Hepatocyte (in vitro differentiated cells): ENCODE measurements around the gene SLC22A8.

Source experiments
- EZH2 ChIP-seq: fragments of 200-600 bp; sonication (generic); IDR thresholded peaks from 2 replicates; pipeline ENCODE4 v1.6.1; 2016; ENCODE audit warnings: antibody characterized with exemption, mild to moderate bottlenecking, borderline replicate concordance
- EZH2phosphoT487 ChIP-seq: fragments of 200-600 bp; sonication (generic); IDR thresholded peaks from one replicate; pipeline ENCODE4 v1.6.1; 2018; ENCODE audit warnings: antibody characterized with exemption, mild to moderate bottlenecking, low read depth, moderate library complexity; ENCODE audit not compliant: unreplicated experiment, severe bottlenecking
- TF ChIP-seq, protein P1 (sequence below): fragments of 200-600 bp; sonication (generic); IDR thresholded peaks from 2 replicates; pipeline ENCODE4 v1.5.1; 2016; ENCODE audit warnings: antibody characterized with exemption, mild to moderate bottlenecking; ENCODE audit not compliant: poor library complexity

DNA sequence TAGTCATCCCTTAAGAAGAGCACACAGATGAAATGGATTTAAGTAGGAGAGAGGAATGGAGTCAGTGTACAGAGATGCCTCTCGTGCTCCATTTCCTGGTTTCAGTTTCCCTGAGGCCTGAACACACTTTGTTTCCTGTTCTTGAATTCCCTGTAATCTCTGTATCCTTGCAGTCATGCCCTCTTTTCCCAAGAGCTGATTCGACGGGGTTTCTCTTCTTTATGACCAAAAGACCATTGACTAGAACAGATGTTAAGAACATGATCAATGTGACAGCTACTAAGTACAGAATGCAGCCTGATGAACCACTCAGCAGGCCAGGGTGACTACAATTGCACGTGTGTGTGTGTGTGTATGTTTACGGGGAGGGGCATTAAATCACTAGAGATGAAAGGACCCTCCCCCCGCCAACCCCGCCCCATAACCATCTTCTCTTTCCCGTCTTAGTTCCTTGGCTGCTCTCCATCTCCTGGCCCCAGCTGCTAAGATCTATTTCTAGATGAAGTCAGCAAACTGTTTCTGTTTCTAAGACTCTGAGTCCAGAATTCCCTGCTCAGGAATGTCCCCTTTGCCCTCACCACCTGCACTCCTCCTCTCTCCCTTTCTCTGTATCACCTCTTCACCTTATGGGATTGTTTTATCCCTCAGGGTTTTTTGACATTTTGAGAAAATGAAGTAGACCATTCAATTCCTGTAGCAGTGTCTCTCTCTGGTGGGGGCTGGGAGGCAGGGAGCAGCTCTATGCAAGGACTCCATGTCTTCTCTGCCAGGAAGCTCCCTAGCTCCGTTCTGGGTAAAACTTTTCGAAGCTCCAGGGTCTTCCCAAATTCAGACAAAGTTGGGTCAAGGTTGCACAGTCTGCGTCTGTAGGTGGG is 56.9 kb downstream of the SLC22A8 start:
- TF ChIP-seq, protein P1, sequence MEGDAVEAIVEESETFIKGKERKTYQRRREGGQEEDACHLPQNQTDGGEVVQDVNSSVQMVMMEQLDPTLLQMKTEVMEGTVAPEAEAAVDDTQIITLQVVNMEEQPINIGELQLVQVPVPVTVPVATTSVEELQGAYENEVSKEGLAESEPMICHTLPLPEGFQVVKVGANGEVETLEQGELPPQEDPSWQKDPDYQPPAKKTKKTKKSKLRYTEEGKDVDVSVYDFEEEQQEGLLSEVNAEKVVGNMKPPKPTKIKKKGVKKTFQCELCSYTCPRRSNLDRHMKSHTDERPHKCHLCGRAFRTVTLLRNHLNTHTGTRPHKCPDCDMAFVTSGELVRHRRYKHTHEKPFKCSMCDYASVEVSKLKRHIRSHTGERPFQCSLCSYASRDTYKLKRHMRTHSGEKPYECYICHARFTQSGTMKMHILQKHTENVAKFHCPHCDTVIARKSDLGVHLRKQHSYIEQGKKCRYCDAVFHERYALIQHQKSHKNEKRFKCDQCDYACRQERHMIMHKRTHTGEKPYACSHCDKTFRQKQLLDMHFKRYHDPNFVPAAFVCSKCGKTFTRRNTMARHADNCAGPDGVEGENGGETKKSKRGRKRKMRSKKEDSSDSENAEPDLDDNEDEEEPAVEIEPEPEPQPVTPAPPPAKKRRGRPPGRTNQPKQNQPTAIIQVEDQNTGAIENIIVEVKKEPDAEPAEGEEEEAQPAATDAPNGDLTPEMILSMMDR: no peak
- no peak for TF ChIP-seq EZH2
- TF ChIP-seq EZH2phosphoT487: no peak
